Measurements from ENCODE around the gene METTL8.
"Not testable (repeated sequence)": the region's sequence is repeated elsewhere in the genome, so short reads cannot be mapped to it uniquely, and the experiment has no call there.

Gene METTL8

DNA sequence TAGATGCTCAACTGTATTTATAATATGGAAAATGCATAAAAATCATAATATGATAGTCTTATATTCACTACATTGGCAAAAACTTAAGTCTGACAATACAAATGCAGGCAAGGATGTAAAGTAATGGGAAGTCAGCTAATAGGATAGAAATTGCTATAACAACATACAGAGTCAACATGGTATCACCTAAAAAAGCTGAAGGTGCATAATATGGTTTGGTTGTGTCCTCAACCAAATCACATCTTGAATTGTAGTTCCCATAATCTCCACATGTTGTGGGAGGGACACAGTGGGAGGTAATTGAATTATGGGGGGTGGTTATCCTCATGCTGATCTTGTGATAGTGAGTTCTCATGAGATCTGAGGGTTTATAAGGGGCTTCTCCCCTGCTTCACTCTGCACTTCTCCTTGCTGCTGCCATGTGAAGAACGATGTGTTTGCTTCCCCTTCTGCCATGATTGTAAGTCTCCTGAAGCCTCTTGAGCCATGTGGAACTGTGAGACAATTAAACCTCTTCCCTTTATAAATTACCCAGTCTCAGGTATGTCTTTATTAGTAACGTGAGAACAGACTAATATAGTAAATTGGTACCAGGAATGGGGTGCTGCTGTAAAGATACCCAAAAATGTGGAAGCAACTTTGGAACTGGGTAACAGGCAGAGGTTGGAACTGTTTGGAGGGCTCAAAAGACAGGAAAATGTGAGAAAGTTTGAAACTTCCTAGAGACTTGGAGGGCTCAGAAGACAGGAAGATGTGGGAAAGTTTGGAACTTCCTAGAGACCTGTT is 10.9 kb downstream of the METTL8 start:
- DNase-seq: not testable (repeated sequence)

DNA sequence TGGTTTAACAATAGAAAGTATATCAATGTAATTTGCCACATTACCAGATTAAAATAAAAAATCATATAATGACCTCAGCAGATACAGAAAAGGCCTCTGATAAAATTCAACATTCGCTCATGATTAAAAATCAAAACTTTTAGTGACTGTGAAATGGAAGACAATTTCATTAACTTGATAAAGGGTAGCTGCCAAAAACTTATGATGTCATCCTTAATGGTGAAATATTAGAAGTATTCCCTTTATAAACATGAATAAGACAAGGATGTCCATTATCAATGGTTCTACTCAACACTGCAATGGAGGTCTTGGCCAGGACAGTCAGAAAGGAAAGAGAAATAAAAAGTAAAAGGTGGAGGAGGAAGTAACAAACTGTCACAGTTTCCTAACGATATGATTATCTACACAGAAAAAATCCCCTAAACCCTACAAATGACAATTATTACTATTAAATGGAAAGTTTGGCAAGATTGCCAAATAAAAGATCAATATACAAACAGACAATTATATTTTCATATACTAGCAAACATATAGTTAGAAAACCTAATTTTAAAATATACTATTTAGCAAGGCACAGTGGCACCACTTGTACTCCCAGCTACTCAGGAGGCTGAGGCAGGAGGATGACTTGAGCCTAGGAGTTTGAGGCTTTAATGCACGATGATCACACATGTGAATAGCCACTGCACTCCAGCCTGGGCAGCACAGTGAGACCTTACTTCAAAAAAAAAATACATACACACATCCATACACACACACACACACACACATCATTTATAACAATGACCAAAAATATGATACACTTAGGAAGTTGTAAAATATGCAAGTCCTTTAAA is 12.8 kb downstream of the METTL8 start:
- no peak for DNase-seq

DNA sequence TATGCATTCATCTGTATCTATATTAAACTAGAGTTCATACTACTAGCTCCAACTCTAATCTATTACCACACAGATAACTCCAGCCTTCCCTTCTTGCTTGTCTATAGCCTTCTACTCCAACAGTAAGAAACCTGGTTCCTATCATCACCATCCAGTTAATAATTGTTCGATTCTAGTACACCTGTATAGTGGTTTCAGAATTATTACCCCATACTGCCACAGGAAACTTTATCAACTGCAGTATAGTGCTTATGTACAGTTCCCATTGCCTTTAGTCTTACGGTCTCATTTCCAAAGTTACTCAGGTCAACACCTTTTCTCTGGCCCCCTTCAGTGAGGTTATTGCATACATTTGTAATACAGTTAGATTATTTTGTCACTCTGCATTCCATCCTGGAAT is 14.5 kb downstream of the METTL8 start:
- DNase-seq: no peak

DNA sequence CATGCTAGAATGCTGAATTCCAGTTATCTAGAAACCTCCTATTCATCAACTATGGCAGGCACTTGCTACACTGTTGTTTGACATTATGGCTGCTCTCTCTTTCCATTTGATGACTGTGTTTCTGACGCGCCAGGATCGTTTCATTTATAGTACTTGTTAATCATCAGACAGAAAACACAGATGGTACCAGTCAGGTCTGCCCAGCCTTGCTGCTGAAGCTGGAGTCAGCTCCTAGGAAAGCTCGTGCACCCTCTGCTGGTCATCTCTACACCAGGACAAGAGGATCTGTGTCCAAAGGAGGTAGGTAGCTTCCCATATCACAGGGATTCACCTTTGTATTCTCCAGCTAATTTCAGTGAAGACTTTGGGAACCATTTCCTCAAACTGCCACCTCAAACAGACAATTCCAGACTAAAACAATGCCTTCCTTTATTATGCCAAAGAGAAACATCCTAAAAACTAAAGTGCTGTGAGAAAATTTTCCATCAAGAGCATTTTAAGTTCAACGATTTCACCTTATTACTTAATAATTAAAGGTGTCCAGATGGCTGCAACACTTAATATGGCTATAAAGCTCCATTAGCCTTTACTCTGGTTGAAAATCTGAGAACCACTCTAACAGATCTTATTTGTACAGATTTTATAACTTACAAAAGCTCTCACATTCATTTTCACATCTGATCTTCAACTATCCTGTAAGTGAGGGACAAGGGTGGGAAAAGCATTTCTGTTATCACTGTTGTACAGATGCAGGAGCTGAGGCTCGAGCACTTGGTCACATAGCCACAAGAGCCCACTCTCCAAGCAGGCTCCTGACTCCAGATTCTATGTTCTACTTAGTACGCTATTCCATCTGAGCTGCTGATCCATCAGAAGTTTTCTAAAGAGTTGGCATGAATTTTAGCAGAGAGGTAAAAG is 17.5 kb downstream of the METTL8 start:
- peak; percentile 76 for DNase-seq

DNA sequence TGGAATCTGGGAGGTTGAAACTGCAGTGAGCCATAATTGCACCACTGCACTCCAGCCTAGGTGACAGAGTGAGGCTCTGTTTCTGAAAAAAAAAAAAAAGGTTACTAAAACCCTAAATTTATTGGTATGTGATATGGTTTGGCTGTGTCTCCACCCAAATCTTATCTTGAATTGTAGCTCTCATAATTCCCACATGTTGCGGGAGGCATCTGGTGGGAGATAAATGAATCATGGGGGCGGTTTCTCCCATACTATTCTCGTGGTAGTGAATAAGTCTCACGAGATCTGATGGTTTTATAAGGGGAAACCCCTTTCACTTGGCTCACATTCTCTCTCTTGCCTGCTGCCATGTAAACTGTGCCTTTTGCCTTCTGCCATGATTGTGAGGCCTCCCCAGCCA is 19.1 kb downstream of the METTL8 start:
- DNase-seq: not testable (repeated sequence)

DNA sequence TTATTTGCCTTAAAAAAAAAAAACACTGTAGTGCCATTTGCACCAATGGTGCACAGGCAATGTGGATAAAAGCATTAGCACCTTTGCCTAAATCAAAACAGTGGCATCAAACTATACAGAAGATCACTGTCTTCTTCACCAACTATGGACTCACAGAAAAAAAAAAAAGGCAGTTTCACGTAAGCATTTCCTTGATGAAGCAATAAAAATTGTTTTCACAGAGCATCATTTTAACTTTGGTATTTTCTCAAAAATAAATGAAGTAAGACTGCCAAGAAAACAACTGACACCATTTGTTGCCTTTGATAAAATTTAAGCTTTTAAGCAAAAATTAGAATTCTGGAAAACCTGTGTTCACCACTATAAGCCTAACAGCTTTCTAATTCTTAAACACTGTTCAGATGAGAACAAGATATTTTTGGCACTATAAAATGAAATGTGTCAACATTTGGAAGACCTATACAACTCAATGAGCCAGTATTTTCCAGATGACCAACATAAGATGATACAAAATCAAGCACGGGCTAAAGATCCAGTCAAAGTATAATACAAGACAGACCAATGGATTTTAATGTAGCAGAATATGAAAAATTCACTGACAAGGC is 21.1 kb downstream of the METTL8 start:
- no peak for DNase-seq

DNA sequence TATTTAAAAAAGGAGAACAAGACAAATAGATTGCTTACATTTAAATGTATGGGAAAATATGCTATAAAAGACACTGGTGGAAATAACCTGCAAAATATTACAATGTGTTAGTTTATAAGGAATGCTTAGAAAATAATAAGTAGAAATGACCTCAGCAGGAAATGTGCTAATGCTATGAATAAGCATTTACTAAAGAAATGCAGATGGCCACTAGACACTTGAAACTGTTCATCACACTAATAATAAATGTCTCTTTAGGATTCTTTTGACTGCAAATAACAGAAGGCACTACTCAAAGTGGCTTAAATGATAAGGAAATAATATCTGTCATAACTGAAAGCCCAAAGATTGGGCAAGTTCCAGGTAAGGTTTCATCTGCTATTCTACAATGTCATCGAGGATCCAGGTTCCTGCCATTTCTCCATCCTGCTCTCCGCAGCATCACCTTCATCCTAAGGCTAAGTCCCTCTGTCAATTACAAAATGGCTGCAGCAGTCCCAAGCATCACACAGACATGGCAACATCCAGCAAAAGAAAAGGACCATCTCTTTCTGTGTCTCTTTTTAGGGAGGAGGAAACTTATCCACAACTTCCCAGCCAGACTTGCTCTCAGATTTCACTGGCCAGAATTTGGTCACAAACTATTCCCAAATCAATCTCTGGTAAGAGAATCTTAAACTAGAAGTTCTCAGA is 21.9 kb downstream of the METTL8 start:
- DNase-seq: no peak

DNA sequence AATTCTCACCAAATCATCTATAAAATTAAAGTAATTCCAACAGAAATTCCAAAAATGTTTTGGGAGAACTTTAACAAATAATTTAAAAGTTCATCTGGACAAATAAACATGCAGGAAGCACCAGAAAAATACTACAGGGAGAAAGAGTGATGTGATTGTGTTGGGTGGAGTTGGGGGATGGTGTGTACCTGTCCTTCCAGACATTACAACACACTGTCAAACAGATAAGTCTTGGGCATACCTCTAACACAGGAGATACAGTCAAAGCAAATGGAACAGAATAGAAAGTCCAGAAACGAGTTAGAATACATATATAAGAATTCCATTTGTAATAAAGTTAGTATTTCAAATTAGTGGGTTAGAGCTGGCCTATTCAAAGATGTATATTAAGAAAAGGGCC is 22.6 kb downstream of the METTL8 start:
- DNase-seq: no peak

DNA sequence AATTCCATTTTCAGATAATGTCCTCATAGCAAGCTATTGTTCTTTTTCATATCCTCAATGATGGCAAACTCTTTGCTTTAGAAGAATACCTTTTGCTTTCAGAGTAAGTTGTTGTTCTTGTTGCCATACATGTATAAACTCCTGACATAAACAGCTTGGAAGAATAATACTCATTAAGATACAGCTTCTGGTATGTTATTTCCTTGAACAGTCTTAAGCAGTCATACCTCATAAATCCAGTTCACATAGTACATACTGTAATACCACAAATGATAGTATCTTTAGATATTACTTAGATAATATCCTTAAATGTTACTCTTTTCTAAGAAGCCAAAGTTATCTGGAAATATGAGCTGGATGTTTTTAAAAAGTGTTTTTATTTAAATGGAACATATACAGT is 23.2 kb downstream of the METTL8 start:
- DNase-seq: no peak

DNA sequence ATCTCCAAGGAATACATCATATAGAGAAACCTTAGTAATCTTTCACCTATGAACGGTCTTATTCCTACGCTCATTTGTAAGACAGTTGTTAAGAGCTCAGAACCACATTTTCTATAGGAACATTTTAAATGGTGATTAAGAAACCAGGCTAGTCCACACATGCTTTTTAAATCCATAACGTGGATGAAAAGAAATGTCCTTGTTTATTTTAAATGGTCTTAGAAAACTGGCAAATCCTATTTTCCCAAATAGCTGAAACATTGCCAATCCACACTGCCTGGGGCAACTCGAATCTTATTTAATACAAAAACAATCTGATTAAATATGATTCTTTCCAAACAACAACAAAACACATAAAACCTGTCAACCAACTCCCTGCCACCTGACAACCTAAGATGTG is 23.7 kb downstream of the METTL8 start:
- DNase-seq: no peak

DNA sequence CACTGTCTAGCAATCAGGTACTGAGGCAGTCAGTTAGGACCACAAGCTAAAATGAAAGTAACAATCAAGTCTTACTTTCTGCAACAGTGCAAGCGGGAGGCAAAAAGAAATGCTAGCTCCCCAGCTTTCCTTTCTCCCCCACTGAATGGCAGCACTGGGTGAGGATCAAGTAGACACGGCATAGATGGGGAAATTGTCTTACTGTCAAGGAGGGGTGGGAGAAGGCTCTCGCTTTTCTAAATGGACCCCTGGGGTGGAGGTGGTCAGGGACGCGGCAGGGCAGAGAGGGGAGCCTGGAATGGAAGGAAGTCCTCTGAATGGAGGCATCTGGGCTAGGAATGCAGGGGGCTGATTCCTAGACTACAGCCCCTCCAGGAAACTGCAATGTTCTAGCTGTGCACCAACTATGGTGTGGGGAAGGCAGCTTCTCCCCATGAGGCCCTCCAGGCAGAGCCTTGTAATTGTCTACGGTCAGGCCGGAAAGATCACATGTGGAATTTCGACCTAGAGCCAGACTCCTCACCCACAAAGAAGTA is 24.3 kb downstream of the METTL8 start:
- DNase-seq: no peak

DNA sequence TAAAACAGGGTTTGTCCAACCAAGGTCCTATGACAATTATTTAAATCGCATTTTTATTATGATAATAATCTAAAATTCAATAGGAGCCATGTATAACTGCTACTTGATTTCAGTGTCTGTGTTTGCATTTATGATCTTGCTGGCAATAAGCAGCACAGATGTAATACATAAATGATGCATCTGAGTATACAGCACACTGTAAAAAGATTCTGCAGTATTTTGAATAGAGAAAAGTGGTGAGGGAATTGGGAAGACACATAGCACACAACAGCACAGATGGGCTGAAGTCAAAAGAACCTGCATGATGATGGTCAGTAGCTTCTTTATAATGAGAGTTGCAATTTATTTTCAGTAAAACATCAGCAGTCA is 26.1 kb downstream of the METTL8 start:
- no peak for DNase-seq

DNA sequence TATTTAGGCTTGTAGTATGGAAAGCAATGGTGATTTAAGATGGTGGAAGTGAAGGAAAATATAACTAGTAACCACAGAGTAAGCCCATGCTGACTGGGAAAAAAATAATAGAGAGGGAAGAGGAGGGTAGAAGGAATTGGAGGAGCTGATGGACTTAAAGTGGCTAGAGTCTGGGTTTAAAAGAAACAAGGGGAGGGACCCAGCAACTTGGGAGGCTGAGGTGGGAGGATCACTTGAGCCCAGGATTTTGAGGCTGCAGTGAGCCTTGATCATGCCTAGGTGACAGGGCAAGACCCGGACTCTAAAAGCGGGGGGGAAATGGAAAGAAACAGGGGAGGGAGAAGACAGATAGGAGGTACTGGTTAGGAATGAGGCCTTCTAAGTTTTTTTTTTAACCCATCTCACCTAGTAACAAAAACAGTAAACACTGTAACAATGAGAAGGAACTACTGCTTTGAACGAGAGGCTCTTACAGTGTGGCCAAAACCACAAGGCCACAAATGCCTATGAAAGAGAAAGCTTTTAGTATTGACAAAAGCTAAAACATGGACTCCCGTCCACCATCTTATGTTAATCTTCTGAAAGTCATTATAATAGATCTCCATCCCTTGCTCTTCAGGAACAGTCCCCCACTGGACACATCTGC is 26.6 kb downstream of the METTL8 start:
- DNase-seq: no peak

DNA sequence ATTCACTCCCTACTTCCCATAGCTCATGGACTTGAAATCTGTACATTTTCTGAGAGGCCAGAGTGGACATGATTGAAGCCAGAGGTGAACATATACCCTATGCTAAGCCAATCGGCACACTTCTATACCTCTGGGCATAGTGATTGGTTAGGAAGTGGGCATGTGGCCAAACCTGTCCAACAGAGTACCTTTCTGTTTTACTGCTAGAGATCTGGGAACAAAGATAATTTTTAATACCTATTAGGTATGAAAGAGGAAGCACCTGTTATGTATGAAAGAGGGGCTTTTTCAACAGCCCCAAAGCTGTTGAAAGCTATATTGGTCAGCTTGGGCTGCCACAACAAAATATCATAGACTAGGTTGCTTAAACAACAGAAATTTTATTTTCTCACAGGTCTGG is 27.7 kb downstream of the METTL8 start:
- DNase-seq: no peak

DNA sequence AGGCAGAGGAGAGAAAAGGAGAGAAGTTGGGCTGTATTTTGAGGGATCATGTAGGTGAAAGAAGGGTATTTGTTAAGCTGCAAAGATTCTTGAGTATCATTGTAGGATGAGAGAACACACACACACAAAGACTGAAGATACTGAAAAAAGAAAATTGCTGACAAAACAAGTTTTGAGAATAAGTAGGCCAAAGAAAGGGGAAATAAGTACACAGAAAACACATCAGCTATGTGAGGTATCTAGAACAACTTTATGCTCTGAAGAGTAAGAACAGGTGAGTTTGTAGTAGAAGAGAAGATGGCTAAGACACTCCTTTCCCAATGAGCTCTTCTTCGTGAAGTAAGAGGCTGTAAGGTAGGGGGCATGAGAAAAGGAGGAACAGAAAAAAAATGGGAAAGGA is 28.2 kb downstream of the METTL8 start:
- no peak for DNase-seq

DNA sequence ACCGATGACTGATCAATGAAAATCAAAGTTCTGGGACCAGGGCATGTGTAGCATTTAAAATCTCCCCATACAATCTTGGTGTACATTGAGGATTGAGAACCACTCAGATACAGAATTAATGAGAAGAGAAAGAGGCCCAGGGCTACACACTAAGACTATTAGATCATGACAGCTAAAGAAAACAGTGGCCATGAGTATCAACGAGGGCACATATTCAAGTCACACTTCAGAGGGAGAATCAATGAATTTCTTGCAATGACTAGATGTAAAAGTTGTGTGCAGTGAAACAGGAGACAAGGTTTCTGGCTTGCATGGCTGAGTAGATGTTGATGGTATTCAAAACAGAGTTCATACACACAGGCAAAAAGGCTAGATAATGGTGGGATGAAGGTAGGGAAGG is 29.1 kb downstream of the METTL8 start:
- no peak for DNase-seq

DNA sequence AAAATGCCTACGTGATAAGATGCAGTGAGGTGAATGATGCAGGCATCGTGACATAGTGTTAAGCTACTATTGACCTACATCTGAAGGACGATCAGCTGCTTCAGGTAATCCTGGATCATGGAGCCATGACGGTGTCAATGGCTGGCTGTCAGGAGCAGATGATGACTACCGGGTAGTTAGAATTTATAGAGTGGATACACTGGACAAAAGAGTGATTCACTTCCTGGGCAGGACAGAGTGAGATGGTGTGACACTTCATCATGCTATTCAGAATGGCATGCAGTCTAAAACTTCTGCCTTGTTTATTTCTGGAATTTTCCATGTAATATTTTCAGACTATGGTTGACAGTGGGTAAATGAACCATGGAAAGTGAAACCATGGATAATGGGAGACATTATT is 29.5 kb downstream of the METTL8 start:
- DNase-seq: no peak

DNA sequence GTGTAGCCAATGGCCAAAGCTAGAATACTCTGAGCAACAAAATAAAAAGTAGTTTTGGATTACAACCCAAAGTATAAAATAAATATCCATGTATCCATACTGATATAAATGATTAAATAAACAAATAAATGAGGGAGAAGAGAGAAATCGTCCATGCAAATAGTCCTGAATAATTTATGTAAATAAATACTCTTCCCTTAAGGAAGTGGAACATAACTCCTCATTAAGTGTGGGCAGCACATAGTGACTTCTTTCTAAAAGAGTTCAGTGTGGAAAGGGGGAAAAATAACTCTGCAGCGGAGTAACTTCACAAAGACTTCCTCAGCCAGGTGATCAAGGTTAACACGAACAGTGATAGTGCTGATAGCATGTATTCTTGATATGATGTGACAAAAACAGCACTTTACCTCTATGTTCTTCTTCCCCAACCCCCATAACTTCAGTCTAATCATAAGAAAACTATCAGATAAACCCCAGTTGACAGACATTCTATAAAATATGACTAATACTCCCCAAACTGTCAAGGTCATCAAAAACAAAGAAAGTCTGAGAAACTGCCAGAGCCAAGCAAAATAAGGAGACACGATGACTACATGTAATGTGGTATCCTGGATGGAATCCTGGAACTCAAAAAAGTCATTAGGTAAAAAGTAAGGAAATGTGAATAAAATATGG is 30.7 kb downstream of the METTL8 start:
- DNase-seq: no peak

DNA sequence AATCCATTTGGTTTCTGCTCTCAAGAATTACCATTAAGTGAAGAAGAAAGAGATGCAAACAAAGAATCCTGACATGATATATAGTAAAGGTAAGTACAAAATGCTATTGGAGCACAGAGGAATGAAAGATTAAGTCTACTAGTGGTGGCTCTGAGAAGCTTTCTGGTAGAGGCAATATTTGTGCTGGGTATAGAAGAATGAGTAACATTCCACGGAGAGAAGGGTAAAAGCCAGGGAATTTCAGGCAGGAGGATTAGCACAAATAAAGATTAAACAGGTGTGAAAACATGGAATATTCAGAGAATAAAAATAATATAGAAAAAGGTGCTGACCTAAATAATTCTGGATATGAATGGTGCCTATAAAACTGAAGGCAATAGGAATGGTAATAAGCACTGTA is 31.8 kb downstream of the METTL8 start:
- DNase-seq: no peak

DNA sequence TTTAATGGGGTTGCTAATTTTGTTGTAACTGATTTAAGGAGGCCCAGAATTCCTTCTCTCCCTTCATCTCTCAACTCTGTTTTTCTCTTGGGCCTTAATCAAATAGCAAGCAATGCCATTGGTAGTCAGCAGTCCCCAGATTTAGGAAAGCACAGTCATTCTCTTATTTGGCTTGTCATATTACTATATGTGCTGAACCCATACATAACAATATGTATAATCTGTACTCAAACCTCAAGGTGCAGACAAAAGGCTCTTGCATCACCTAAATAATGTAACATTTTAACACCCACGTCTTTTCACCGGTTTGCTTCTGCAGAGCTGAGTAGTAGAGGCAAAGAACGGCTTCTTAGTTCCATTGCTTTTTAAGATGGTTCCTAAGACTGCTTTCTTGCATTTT is 33.4 kb downstream of the METTL8 start:
- no peak for DNase-seq

DNA sequence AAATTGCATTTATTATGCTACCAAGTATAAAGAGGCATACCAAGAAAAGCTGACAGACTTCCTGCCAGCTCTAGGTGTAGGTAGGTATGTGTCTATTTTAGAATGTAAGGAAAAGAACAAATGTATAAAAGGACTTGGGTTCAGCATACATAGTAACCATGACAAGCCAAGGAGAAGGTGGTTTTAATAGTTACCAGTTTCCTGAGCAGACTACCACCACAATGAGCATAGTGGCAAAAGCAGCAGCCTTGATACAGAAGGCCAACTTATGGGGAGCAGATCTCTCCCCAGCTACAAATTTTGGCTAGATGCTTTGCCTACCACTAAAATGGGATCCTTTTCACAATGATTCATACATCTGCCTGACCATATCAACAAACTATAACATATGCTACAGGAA is 34.5 kb downstream of the METTL8 start:
- no peak for DNase-seq

All from NCI-H2081 treated with DMSO at 0.1 percent for 48 hours (cell line).